GM21737 (cell line): ENCODE data around the gene ADAMTSL4.
"Not testable (repeated sequence)": the region's sequence is repeated elsewhere in the genome, so short reads cannot be mapped to it uniquely, and the experiment has no call there.

ENCODE experiments used
- ATAC-seq: cut with Tn5 transposase; IDR thresholded peaks from one replicate; pipeline ENCODE4 v1.9.1; 2021; ENCODE audit warnings: mild to moderate bottlenecking, moderate library complexity; ENCODE audit not compliant: unreplicated experiment

The ADAMTSL4 gene

DNA sequence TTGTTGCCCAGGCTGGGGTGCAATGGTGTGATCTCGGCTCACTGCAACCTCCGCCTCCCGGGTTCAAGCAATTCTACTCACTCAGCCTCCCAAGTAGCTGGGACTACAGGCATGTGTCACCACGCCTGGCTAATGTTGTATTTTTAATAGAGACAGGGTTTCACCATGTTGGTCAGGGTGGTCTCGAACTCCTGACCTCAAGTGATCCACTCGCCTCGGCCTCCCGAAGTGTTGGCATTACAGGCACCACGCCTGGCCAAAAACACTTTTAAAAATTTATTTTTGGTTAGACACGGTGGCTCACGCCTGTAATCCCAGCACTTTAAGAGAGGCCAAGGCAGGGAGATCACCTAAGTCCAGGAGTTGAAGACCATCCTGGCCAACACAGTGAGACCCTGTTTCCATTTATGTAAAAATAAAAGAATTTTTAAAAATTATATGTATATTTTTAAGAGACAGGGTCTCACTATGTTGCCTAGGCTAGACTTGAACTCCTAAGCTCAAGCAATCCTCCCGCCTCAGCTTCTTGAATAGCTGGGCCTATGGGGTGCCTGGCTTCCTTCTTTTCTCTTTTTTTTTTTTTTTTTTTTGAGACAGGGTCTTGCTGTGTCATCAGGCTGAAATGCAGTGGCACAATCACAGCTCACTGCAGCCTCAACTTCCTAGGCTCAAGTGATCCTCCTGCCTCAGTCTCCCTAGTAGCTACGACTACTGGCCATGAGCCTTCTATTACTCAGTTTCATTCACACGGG is 16.2 kb downstream of the ADAMTSL4 start:
- not testable (repeated sequence) for ATAC-seq

GRCh38 chr1:150566589-150567340 is 17.6 kb downstream of the ADAMTSL4 start:
- ATAC-seq = no peak

- peak; percentile 29 for ATAC-seq
Measured at GRCh38 chr1:150567341-150567716, 18.1 kb downstream of the ADAMTSL4 start.

DNA sequence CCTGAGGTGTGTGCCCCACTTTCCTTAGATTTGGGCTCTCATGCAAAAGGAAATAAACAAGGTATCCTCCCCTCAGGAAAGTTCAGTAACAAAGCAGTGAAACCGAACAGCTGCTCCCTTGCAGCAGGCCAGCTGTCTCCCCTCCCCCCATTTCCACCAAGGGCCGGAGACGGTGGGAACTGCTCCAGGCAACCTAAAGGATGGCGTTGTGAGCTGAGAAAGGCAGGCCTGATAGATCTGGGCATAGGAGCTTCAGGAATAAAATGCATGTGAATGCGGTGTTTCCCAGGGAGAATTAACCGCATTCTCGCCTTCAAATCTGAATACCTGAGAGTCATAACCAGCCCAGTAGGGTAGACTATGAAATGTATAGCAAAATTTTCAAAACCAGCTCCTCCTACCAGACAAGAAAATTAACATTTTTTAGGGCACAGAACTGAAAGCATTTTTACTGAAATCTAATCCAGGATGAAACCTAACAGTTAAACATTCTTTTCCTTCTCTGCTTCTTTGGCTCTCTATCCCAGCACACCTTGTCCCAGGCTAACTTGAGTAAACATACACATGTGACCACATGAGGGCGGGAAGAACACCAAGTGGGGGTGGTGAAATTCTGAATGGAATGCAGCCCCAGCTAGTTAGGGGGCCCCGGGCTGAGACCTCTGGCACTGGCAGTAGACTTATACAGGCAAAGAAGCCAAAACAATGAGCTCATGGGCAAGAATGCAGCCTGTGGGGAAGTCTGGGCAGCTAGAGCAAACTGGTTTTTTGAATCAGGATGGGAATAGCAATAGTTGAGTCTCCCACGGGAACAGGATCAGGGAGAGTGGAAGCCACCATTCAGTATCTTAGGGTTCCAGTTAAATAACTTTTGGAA is 18.7 kb downstream of the ADAMTSL4 start:
- peak; percentile 13 for ATAC-seq

DNA sequence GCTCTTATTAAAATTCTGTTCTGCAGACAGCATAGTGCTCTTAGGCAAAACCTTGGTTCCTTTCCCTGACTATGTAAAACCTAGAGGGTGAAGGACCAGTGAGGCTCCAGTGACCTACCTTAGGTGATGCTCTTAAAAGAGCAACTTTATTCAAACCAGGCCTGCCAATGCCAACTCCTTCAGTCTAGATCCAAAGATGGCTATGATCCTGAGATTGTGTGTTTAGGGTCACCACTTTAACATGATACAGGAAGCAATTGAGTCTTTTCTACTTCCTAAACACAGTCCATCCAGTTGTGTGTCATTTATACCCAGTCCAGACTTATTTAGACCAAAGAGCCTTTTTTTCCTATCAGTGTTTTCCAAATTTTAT is 19.4 kb downstream of the ADAMTSL4 start:
- no peak for ATAC-seq

- ATAC-seq = no peak
Measured at GRCh38 chr1:150572918-150573647, 23.9 kb downstream of the ADAMTSL4 start.

DNA sequence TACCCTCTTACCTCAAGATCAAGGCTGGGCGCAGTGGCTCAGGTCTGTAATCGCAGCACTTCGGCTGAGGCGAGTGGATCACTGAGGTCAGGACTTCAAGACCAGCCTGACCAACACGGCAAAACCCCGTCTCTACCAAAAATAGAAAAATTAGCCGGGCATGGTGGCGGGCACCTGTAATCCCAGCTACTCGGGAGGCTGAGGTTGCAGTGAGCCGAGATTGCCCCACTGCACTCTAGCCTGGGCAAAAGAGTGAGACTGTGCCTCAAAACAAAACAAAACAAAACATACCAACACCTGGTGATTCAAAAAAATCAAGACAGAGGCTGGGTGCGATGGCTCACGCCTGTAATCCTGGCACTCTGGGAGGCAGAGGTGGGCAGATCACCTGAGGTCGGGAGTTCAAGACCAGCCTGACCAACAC is 24.5 kb downstream of the ADAMTSL4 start:
- not testable (repeated sequence) for ATAC-seq

DNA sequence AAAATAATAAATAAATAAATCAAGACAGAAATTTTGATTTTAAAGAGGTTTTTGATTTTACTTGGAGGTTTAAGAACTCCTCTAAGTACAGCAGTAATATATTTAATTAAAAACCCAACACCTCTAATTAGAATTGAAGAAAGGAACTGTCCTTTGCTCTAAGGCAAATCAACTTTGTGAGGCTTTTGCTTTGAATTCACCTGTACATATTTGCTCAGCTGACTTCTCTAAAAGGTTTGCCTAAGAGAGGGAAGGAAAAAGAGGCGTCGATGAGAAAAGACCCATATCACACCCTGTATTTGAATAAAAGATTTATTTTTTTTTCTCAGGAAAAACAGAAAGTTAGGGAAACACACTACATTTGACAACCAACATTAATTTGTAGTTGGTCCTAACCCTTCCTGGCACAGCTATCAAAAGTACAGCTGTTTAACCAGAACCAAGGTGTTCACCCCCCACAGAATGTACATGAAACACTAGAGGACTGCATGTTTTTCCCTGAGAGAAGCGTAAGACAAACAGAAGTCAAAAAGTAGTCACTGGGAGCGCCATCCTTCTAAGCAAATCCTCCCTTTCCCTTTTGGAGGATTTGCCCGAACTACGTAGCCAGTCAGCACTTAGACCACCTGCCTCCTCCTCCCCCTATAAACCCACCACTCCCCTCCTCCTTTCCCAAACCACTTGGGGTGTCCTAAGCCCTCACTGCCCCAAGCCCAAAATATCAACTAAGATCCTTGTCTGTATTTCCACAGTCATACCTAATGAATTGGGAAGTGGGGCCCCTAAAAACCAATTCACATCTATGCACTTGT is 25.3 kb downstream of the ADAMTSL4 start:
- no peak for ATAC-seq

- ATAC-seq = no peak
Measured at GRCh38 chr1:150575072-150575489, 25.9 kb downstream of the ADAMTSL4 start.

GRCh38 chr1:150575518-150576366 is 26.5 kb downstream of the ADAMTSL4 start:
- ATAC-seq = no peak

- no peak for ATAC-seq
Measured at GRCh38 chr1:150576367-150576711, 27.1 kb downstream of the ADAMTSL4 start.

GRCh38 chr1:150576794-150577556 is 27.8 kb downstream of the ADAMTSL4 start:
- ATAC-seq = no peak

DNA sequence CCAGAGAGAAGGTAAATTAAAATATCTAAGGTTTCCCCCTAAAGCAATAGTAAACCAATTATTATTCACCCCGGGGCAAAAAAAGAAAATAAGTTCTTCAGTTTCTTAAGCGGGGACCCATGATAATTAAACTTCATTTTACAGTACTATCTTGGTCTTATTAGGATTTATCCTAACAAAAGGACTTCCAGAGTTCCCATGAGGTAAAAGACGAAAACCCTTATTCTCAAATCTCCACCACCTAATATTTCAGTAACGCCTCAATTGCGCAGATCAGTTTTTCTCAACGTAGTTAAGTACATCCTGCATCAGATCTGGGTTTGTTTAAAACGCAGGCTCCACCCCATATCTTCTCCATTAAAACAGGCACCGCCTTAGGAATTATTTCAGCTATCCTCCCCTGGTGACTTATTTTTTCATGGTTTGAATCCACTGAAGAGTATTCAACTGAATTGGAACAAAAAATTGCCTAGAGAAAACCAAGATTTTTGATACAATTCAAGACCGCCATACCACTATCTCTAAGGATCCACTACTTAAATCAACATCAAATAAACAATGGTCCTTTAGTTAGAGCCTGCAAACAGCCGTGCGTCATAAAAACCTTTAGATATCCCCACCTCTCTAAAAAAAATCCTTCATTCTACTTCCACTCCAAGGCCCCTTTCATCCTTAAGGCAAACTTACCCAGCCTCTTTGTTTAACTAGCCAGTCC is 28.5 kb downstream of the ADAMTSL4 start:
- ATAC-seq = no peak

GRCh38 chr1:150578272-150579109 is 29.3 kb downstream of the ADAMTSL4 start:
- no peak for ATAC-seq

DNA sequence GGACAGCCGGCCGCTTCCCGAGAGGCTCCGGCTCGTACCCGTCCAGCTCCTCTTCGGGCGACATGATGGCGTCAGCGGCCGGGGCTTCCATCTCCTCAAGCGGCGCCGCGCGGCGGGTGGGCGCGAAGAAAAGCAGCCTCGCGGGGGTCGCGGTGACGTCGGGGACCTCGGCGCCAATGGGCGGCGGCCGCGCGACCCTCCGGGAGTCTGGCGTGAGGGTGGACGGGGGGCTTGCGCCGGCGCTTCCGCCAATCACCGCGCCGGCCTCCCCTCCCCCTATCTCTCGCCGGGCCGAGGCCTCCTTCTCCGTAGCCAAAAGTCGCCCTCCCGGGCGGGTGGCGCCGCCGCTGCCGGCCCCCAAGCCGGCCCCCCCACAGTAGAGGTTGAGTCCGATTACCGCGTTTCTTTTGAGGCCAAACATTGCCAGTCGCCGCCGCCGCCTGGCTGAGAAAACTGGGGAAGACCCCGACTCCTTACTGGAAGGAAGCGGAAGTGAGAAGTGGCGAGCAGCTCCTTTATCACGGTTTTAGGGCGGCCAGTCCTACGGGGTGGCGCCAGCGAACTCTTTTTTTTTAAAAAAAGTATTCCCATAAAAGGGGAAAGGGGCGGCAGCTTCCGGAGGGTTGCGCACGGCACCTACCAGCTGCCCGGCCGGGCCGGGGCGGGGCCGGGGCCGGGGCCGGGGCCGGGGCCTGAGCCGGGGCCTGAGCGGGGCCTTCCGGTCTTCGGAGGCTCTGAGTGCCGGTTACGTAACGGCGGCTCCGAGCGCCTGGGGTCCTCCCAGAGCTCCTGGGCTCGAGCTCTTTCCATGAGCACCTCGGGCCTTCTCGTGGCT is 30.1 kb downstream of the ADAMTSL4 start, which contains the start of gene MCL1:
TSS of gene MCL1 (minus strand) at position 501 of the 835 bp plus-strand sequence. CDS start at position 421, 80 bp downstream.
- ATAC-seq = peak; percentile 87
